IMR-90 (cell line): ENCODE results near the gene RAMP3. TPM values are rescaled to one million over a fixed set of nuclear protein-coding genes. Genes with fewer than 3 reads are reported as not detected.

Source experiments
- ATAC-seq: fragments of 200-7000 bp; cut with Tn5 transposase; 2 replicates; pipeline ENCODE4 v1.9.1; 2020; ENCODE audit warnings: low read depth, mild to moderate bottlenecking, moderate library complexity
- BruUV-seq: library from RNA; stranded (reverse); fragments of 400-500 nt; replicated peaks from 2 replicates; lab custom pipeline; 2021; lab: Mats Ljungman, UMichigan
- CTCF ChIA-PET: fragments of 300-600 bp; formaldehyde crosslinking; extraction: SDS; loops from one replicate; lab custom pipeline; 2021; ENCODE audit warnings: antibody characterized with exemption; lab: Yijun Ruan, JAX
- POLR2A ChIA-PET: fragments of 300-600 bp; sonication (Branson Sonifier 250); formaldehyde crosslinking; loops from one replicate; lab custom pipeline; 2022; ENCODE audit warnings: antibody characterized with exemption; ENCODE audit not compliant: unreplicated experiment; lab: Charles Lee
- DNase-seq: peaks from one replicate; pipeline ENCODE4 v3.0.0; 2013
- H2AFZ ChIP-seq: replicated peaks from 2 replicates; pipeline ENCODE3; 2013; ENCODE audit warnings: low read length, mild to moderate bottlenecking; ENCODE audit not compliant: poor library complexity
- H2AK5ac ChIP-seq: 2 replicates; pipeline ENCODE4 v1.6.1; 2013; ENCODE audit warnings: low read depth, low read length, inconsistent platforms
- H2AK9ac ChIP-seq: replicated peaks from 2 replicates; pipeline ENCODE3; 2013; ENCODE audit warnings: mild to moderate bottlenecking, low read depth, low read length, moderate library complexity; ENCODE audit not compliant: poor library complexity
- H2BK120ac ChIP-seq: 2 replicates; pipeline ENCODE4 v1.6.1; 2013; ENCODE audit warnings: low read depth, low read length, inconsistent platforms
- H2BK15ac ChIP-seq: 3 replicates; pipeline ENCODE4 v1.6.1; 2013; ENCODE audit warnings: low read depth, low read length, inconsistent platforms
- H2BK20ac ChIP-seq: 2 replicates; pipeline ENCODE4 v1.6.1; 2013; ENCODE audit warnings: low read depth, mild to moderate bottlenecking, inconsistent platforms, low read length, moderate library complexity
- H2BK5ac ChIP-seq: 2 replicates; pipeline ENCODE4 v1.6.1; 2013; ENCODE audit warnings: mild to moderate bottlenecking, low read depth, low read length, inconsistent platforms; ENCODE audit not compliant: poor library complexity, severe bottlenecking
- H3K14ac ChIP-seq: replicated peaks from 2 replicates; pipeline ENCODE4 v1.6.1; 2013; ENCODE audit warnings: low read depth, low read length, inconsistent platforms
- H3K18ac ChIP-seq: 2 replicates; pipeline ENCODE4 v1.6.1; 2013; ENCODE audit warnings: low read depth, low read length, control low read depth
- H3K23ac ChIP-seq: 2 replicates; pipeline ENCODE4 v1.6.1; 2013; ENCODE audit warnings: low read depth, low read length, inconsistent platforms
- H3K27ac ChIP-seq: 2 replicates; pipeline ENCODE4 v1.5.1; 2013; ENCODE audit warnings: mild to moderate bottlenecking, control low read depth, low read length; ENCODE audit not compliant: insufficient read depth
- H3K27me3 ChIP-seq: 2 replicates; pipeline ENCODE4 v1.6.1; 2013; ENCODE audit warnings: low read length; ENCODE audit not compliant: control insufficient read depth, insufficient read depth
- H3K36me3 ChIP-seq: 2 replicates; pipeline ENCODE4 v1.6.1; 2013; ENCODE audit warnings: low read length, mixed read lengths; ENCODE audit not compliant: control insufficient read depth, insufficient read depth
- H3K4ac ChIP-seq: 2 replicates; pipeline ENCODE4 v1.6.1; 2013; ENCODE audit warnings: low read depth, low read length, inconsistent platforms
- H3K4me1 ChIP-seq: 2 replicates; pipeline ENCODE4 v1.6.1; 2013; ENCODE audit warnings: low read length, mixed read lengths; ENCODE audit not compliant: control insufficient read depth, insufficient read depth
- H3K4me2 ChIP-seq: 2 replicates; pipeline ENCODE4 v1.6.1; 2013; ENCODE audit warnings: low read depth, mild to moderate bottlenecking, control low read depth, low read length, moderate library complexity
- H3K4me3 ChIP-seq: 2 replicates; pipeline ENCODE4 v1.5.1; 2013; ENCODE audit warnings: low read depth, mild to moderate bottlenecking, control low read depth, low read length, moderate library complexity; ENCODE audit not compliant: insufficient read depth
- H3K56ac ChIP-seq: 2 replicates; pipeline ENCODE4 v1.6.1; 2013; ENCODE audit warnings: low read length, inconsistent platforms; ENCODE audit not compliant: insufficient read depth; ENCODE audit errors: extremely low read depth
- H3K79me1 ChIP-seq, 2 experiments: 2 replicates each; pipeline ENCODE4 v1.6.1; 2013; ENCODE audit warnings: low read length in 2 of 2, inconsistent platforms in 1 of 2, low read depth in 1 of 2
- H3K9ac ChIP-seq: 2 replicates; pipeline ENCODE4 v1.6.1; 2013; ENCODE audit warnings: low read depth, low read length, control low read depth
- H3K9me1 ChIP-seq: 2 replicates; pipeline ENCODE4 v1.6.1; 2013; ENCODE audit warnings: low read length, inconsistent platforms; ENCODE audit not compliant: insufficient read depth
- H3K9me3 ChIP-seq: 2 replicates; pipeline ENCODE4 v1.6.1; 2013; ENCODE audit warnings: low read length; ENCODE audit not compliant: control insufficient read depth, insufficient read depth
- H4K20me1 ChIP-seq: 2 replicates; pipeline ENCODE4 v1.6.1; 2013; ENCODE audit warnings: low read length, inconsistent platforms; ENCODE audit not compliant: insufficient read depth
- H4K5ac ChIP-seq: 2 replicates; pipeline ENCODE4 v1.6.1; 2013; ENCODE audit warnings: mild to moderate bottlenecking, low read depth, low read length, control low read depth
- H4K8ac ChIP-seq, 2 experiments: 2 replicates each; pipeline ENCODE4 v1.6.1; 2013; ENCODE audit warnings: low read depth in 2 of 2, low read length in 2 of 2, control low read depth in 1 of 2, inconsistent platforms in 1 of 2
- H4K91ac ChIP-seq: 2 replicates; pipeline ENCODE4 v1.6.1; 2013; ENCODE audit warnings: low read depth, low read length, inconsistent platforms; ENCODE audit not compliant: insufficient read depth
- BHLHE40 ChIP-seq: fragments of 150-350 bp; IDR thresholded peaks from 2 replicates; pipeline ENCODE4 v1.6.1; 2016; ENCODE audit warnings: mild to moderate bottlenecking, low read depth, low read length
- CEBPB ChIP-seq: IDR thresholded peaks from 2 replicates; pipeline ENCODE4 v1.6.1; 2012; ENCODE audit warnings: low read depth, low read length, improper control_type of control experiment
- CTCF ChIP-seq: conservative IDR thresholded peaks from 2 replicates; pipeline ENCODE4 v1.5.1; 2012; ENCODE audit warnings: mild to moderate bottlenecking, low read depth, low read length, improper control_type of control experiment
- FOS ChIP-seq: fragments of 150-350 bp; IDR thresholded peaks from 2 replicates; pipeline ENCODE4 v1.6.1; 2016; ENCODE audit warnings: low read depth, low read length
- MAFK ChIP-seq: IDR thresholded peaks from 2 replicates; pipeline ENCODE4 v1.6.1; 2012; ENCODE audit warnings: low read depth, low read length, improper control_type of control experiment
- MAZ ChIP-seq: IDR thresholded peaks from 2 replicates; pipeline ENCODE4 v1.6.1; 2012; ENCODE audit warnings: low read depth, mild to moderate bottlenecking, low read length, improper control_type of control experiment, moderate library complexity, borderline replicate concordance
- MXI1 ChIP-seq: IDR thresholded peaks from 2 replicates; pipeline ENCODE4 v1.6.1; 2012; ENCODE audit warnings: low read depth, mild to moderate bottlenecking, low read length, moderate library complexity, borderline replicate concordance
- NFE2L2 ChIP-seq: fragments of 150-350 bp; IDR thresholded peaks from 2 replicates; pipeline ENCODE4 v1.6.1; 2016; ENCODE audit warnings: low read depth, mild to moderate bottlenecking, low read length
- POLR2A ChIP-seq: IDR thresholded peaks from 2 replicates; pipeline ENCODE4 v1.6.1; 2012; ENCODE audit warnings: mild to moderate bottlenecking, low read depth, low read length
- RAD21 ChIP-seq: IDR thresholded peaks from 2 replicates; pipeline ENCODE4 v1.6.1; 2012; ENCODE audit warnings: low read length, improper control_type of control experiment
- RCOR1 ChIP-seq: IDR thresholded peaks from 2 replicates; pipeline ENCODE4 v1.6.1; 2012; ENCODE audit warnings: mild to moderate bottlenecking, low read length, improper control_type of control experiment; ENCODE audit not compliant: insufficient replicate concordance
- RFX5 ChIP-seq: IDR thresholded peaks from 2 replicates; pipeline ENCODE4 v1.8.0; 2012; ENCODE audit warnings: low read depth, mild to moderate bottlenecking, low read length, moderate library complexity
- SMC3 ChIP-seq: fragments of 150-350 bp; IDR thresholded peaks from 2 replicates; pipeline ENCODE4 v1.6.1; 2016; ENCODE audit warnings: low read depth, mild to moderate bottlenecking, antibody characterized with exemption, low read length, moderate library complexity
- USF2 ChIP-seq: fragments of 150-350 bp; IDR thresholded peaks from 2 replicates; pipeline ENCODE4 v1.6.1; 2017; ENCODE audit warnings: mild to moderate bottlenecking, antibody characterized with exemption, low read length, low read depth
- WGBS, 2 experiments: methylation state at CpG; one replicate each; pipeline versions ENCODE4 v1.1.5 to v1.1.7; 2013; ENCODE audit warnings: missing lambda C conversion rate in 2 of 2; ENCODE audit not compliant: insufficient read length in 1 of 2; ENCODE audit errors: extremely low coverage in 2 of 2; 5-methylcytosine and 5-hydroxymethylcytosine counted together
- dilution Hi-C: fragments of 300-500 bp; cut with HindIII; formaldehyde crosslinking; loops from one replicate; pipeline ENCODE4 v1.14.3; 2018; ENCODE audit warnings: low sequenced_read_pairs; ENCODE audit not compliant: unreplicated experiment
- in situ Hi-C: fragments of 300-500 bp; cut with MboI; formaldehyde crosslinking; loops from 3 replicates; pipeline ENCODE4 v1.14.3; 2019; ENCODE audit warnings: low sequenced_read_pairs, inconsistent platforms, mixed read lengths
- intact Hi-C: fragments of 100-400 bp; cut with micrococcal nuclease; formaldehyde crosslinking; loops from 2 replicates; pipeline ENCODE4 v1.10.0; 2022
- polyA plus RNA-seq, 3 experiments: library from polyadenylated mRNA; depleted of rRNA; stranded (reverse); fragments of >200 nt; gene quantifications; 2 replicates each; pipeline ENCODE4 v1.2.3, GENCODE V29; 2012; ENCODE audit warnings: low replicate concordance in 1 of 3
- total RNA-seq: library from RNA; depleted of rRNA; stranded (reverse); fragments of >200 nt; gene quantifications from 2 replicates; pipeline ENCODE4 v1.2.3, GENCODE V29; 2012
- TF ChIP-seq, protein P1 (sequence below): fragments of 150-350 bp; IDR thresholded peaks from 2 replicates; pipeline ENCODE4 v1.6.1; 2016; ENCODE audit warnings: low read depth, mild to moderate bottlenecking, low read length, moderate library complexity, borderline replicate concordance

The RAMP3 gene
- total and polyA plus RNA-seq, 2 of the 4 experiments (the other 2 are of a cell fraction): not detected

DNA sequence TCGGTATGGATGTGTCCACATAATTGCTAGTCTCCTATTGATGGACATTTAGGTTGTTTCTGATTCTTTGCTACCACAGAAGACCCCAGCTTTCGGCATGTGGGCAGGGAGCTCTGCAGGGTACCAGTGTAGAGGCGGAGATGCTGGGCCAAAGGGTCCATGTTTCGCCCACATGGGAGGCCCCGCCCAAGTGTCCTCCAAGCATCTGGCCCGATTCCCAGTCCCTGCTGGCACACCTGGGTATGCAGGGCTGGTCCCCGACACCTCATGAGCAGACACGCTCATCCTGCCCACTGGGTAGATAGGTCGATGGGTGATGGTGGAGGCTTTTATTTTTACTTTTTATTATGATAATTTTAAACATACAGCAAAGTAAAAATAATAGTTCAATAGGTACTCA is 26.7 kb upstream of the RAMP3 start:
- Histone ChIP-seq H3K4me2 (no peak overlapping the region), H3K4ac (no peak overlapping the region), H3K27me3 (peaks cover 21% of the 10 kb centered on the region), H4K8ac (no peak overlapping the region), H2BK120ac (no peak overlapping the region), H4K5ac (no peak overlapping the region), H3K79me1 (no peaks in the 10 kb centered on the region), H3K56ac (no peak overlapping the region), H3K18ac (no peak overlapping the region), H3K9ac (no peak overlapping the region), H2BK20ac (no peak overlapping the region), H2BK5ac (no peak overlapping the region), H3K23ac (no peak overlapping the region), H3K9me1 (no peaks in the 10 kb centered on the region; the same call in 1 of the 2 replicates), H2AK9ac (no peak overlapping the region), H3K36me3 (no peaks in the 10 kb centered on the region), H3K4me1 (no peaks in the 10 kb centered on the region), H4K20me1 (no peaks in the 10 kb centered on the region), H3K27ac (no peak overlapping the region), H3K9me3 (no peaks in the 10 kb centered on the region), H3K14ac (no peak overlapping the region), H3K4me3 (no peak overlapping the region), H4K91ac (no peak overlapping the region), H2AK5ac (no peak overlapping the region), H2AFZ (no peak overlapping the region), H2BK15ac (no peak overlapping the region)
- ATAC-seq (no peak), DNase-seq (no peak)
- CTCF ChIA-PET: interaction anchor here (0.6 kb wide), 1 partner anchor 186 kb away, joined by 4 read pairs; no protein-coding TSS in a partner anchor
- TF ChIP-seq NFE2L2: no peak
- TF ChIP-seq CEBPB: no peak
- TF ChIP-seq, protein P1, sequence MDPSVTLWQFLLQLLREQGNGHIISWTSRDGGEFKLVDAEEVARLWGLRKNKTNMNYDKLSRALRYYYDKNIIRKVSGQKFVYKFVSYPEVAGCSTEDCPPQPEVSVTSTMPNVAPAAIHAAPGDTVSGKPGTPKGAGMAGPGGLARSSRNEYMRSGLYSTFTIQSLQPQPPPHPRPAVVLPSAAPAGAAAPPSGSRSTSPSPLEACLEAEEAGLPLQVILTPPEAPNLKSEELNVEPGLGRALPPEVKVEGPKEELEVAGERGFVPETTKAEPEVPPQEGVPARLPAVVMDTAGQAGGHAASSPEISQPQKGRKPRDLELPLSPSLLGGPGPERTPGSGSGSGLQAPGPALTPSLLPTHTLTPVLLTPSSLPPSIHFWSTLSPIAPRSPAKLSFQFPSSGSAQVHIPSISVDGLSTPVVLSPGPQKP: no peak
- TF ChIP-seq BHLHE40: no peak
- no peak for TF ChIP-seq RCOR1
- no peak for TF ChIP-seq MAZ
- TF ChIP-seq CTCF: no peak
- TF ChIP-seq MAFK: no peak
- no peak for TF ChIP-seq SMC3
- TF ChIP-seq RFX5: no peak
- no peak for TF ChIP-seq MXI1
- no peak for TF ChIP-seq USF2
- TF ChIP-seq FOS: no peak
- no peak for TF ChIP-seq RAD21
- no peak for TF ChIP-seq POLR2A
- 67% methylated on average over 2 of the region's 9 CpGs; no CpG with 5 or more reads in 1 of the 2 experiments for WGBS, 2 experiments
- POLR2A ChIA-PET: no interaction called here
- no TSS peak for BruUV-seq
- intact Hi-C loops: no loop called here
- in situ Hi-C loops: loop anchor here (10.0 kb wide), 3 partner anchors 166 to 536 kb away; no protein-coding TSS in a partner anchor
- dilution Hi-C loops: no loop called here
